GM11168 (cell line): ENCODE data around the gene REPS1.
"Not testable (repeated sequence)": the region's sequence is repeated elsewhere in the genome, so short reads cannot be mapped to it uniquely, and the experiment has no call there.

Experiments used
- in situ Hi-C: fragments of 300-500 bp; cut with MboI; formaldehyde crosslinking; loops from one replicate; pipeline ENCODE4 v1.12.0; 2022; ENCODE audit warnings: low sequenced_read_pairs; ENCODE audit not compliant: unreplicated experiment

REPS1 gene

GRCh38 chr6:138944412-138944811 is 43.6 kb downstream of the REPS1 start:
- in situ Hi-C loops = no loop called here

- in situ Hi-C loops = no loop called here
Measured at GRCh38 chr6:138943089-138943625, 44.9 kb downstream of the REPS1 start.

- in situ Hi-C loops = not testable (repeated sequence)
Measured at GRCh38 chr6:138936873-138937272, 51.2 kb downstream of the REPS1 start.

GRCh38 chr6:138931660-138932059 is 56.4 kb downstream of the REPS1 start:
- in situ Hi-C loops = no loop called here

GRCh38 chr6:138926579-138926978 is 61.5 kb downstream of the REPS1 start:
- in situ Hi-C loops = no loop called here

GRCh38 chr6:138925806-138926205 is 62.2 kb downstream of the REPS1 start:
- in situ Hi-C loops = no loop called here

- in situ Hi-C loops = no loop called here
Measured at GRCh38 chr6:138923561-138923960, 64.5 kb downstream of the REPS1 start.

- in situ Hi-C loops = no loop called here
Measured at GRCh38 chr6:138920906-138921305, 67.1 kb downstream of the REPS1 start.

- in situ Hi-C loops = no loop called here
Measured at GRCh38 chr6:138914701-138915100, 73.4 kb downstream of the REPS1 start.

- in situ Hi-C loops = no loop called here
Measured at GRCh38 chr6:138912308-138912707, 75.7 kb downstream of the REPS1 start.

- in situ Hi-C loops = no loop called here
Measured at GRCh38 chr6:138909975-138910374, 78.1 kb downstream of the REPS1 start.

- in situ Hi-C loops = no loop called here
Measured at GRCh38 chr6:138909511-138909910, 78.5 kb downstream of the REPS1 start.

- in situ Hi-C loops = no loop called here
Measured at GRCh38 chr6:138907167-138907566, 80.9 kb downstream of the REPS1 start.

- in situ Hi-C loops = no loop called here
Measured at GRCh38 chr6:138897031-138897430, 91.0 kb downstream of the REPS1 start.

GRCh38 chr6:138896104-138896756 is 91.8 kb downstream of the REPS1 start:
- in situ Hi-C loops = no loop called here

GRCh38 chr6:138891255-138891986 is 96.6 kb downstream of the REPS1 start:
- in situ Hi-C loops = no loop called here

- in situ Hi-C loops = no loop called here
Measured at GRCh38 chr6:138885156-138885819, 102.8 kb downstream of the REPS1 start.

- in situ Hi-C loops = no loop called here
Measured at GRCh38 chr6:138882369-138883017, 105.6 kb downstream of the REPS1 start.

- in situ Hi-C loops = no loop called here
Measured at GRCh38 chr6:138873191-138873590, 114.9 kb downstream of the REPS1 start.

- in situ Hi-C loops = no loop called here
Measured at GRCh38 chr6:138869398-138869797, 118.7 kb downstream of the REPS1 start.

GRCh38 chr6:138868181-138868580 is 119.9 kb downstream of the REPS1 start:
- in situ Hi-C loops = no loop called here
